HCT116 (cell line): Measurements from ENCODE around the gene PRMT7. TPM values are rescaled to one million over a fixed set of nuclear protein-coding genes. Genes with fewer than 3 reads are reported as not detected.

Experiments
- ATAC-seq: fragments of 200-7000 bp; cut with Tn5 transposase; 2 replicates; pipeline ENCODE4 v1.9.1; 2020; ENCODE audit warnings: mild to moderate bottlenecking, moderate library complexity
- BruUV-seq: library from RNA; stranded (reverse); fragments of 400-500 nt; replicated peaks from 2 replicates; lab custom pipeline; 2021; lab: Mats Ljungman, UMichigan
- CTCF ChIA-PET: fragments of 300-600 bp; sonication (Branson Sonifier 250); formaldehyde crosslinking; loops from one replicate; lab custom pipeline; 2021; ENCODE audit warnings: antibody characterized with exemption; lab: Charles Lee
- POLR2A ChIA-PET: fragments of 300-600, 350-600 bp; sonication (Branson Sonifier 250); formaldehyde crosslinking; loops from one replicate; lab custom pipeline; 2021; ENCODE audit warnings: antibody characterized with exemption; lab: Charles Lee
- RAD21 ChIA-PET, 2 experiments: fragments of 300-600 bp; sonication (Branson Sonifier 250); formaldehyde crosslinking; loops; one replicate each; lab custom pipeline; 2023; ENCODE audit warnings: low total read pairs in 2 of 2; ENCODE audit not compliant: uncharacterized antibody in 2 of 2, unreplicated experiment in 2 of 2, low non-redundant PET in 1 of 2; lab: Charles Lee
- DNase-seq: peaks from one replicate; pipeline ENCODE4 v3.0.0-alpha.2; 2010; ENCODE audit warnings: low read depth, low spot score
- H2AFZ ChIP-seq: fragments of 200-600 bp; shearing (Covaris generic), sonication (generic); 2 replicates; pipeline ENCODE4 v1.6.1; 2017; ENCODE audit warnings: low read depth, mixed run types, mixed read lengths, antibody characterized with exemption, low read length; ENCODE audit not compliant: poor library complexity, severe bottlenecking
- H3K27ac ChIP-seq: 2 replicates; pipeline ENCODE4 v1.5.1; 2012; ENCODE audit warnings: low read depth, low read length
- H3K27me3 ChIP-seq: fragments of 200-600 bp; sonication (generic); 2 replicates; pipeline ENCODE4 v1.6.1; 2016; ENCODE audit warnings: mixed run types, low read length, mixed read lengths; ENCODE audit not compliant: insufficient read depth
- H3K36me3 ChIP-seq, 2 experiments: fragments of 200-500 bp in 1 of 2; fragments of 200-600 bp in 1 of 2; sonication (Bioruptor generic) in 1 of 2; sonication (generic) in 1 of 2; 2 replicates each; pipeline versions ENCODE4 v1.5.1 to v1.6.1; 2014 to 2016; ENCODE audit warnings: low read length in 2 of 2, inconsistent platforms in 1 of 2, mixed read lengths in 1 of 2, mixed run types in 1 of 2; ENCODE audit not compliant: insufficient read depth in 2 of 2, control insufficient read depth in 1 of 2
- H3K4me1 ChIP-seq, 2 experiments: fragments of 200-600 bp in 1 of 2; sonication (generic) in 1 of 2; 2 replicates each; pipeline versions ENCODE4 v1.5.1 to v1.6.1; 2012 to 2017; ENCODE audit warnings: low read length in 2 of 2, inconsistent platforms in 1 of 2, mild to moderate bottlenecking in 1 of 2, mixed read lengths in 1 of 2, mixed run types in 1 of 2, moderate library complexity in 1 of 2; ENCODE audit not compliant: insufficient read depth in 2 of 2, control insufficient read depth in 1 of 2
- H3K4me2 ChIP-seq: fragments of 200-600 bp; sonication (generic); 2 replicates; pipeline ENCODE4 v1.6.1; 2017; ENCODE audit warnings: mixed run types, low read length, mixed read lengths
- H3K4me3 ChIP-seq, 2 experiments: fragments of 200-600 bp in 1 of 2; sonication (generic) in 1 of 2; replicated peaks in 1 of 2; 2 replicates each; pipeline ENCODE4 v1.5.1; 2011 to 2016; ENCODE audit warnings: low read length in 2 of 2, control low read depth in 1 of 2, low read depth in 1 of 2, mild to moderate bottlenecking in 1 of 2, mixed read lengths in 1 of 2, mixed run types in 1 of 2
- H3K79me2 ChIP-seq: fragments of 200-600 bp; sonication (generic); 2 replicates; pipeline ENCODE4 v1.6.1; 2017; ENCODE audit warnings: mild to moderate bottlenecking, mixed run types, low read length, moderate library complexity, mixed read lengths; ENCODE audit not compliant: insufficient read depth
- H3K9ac ChIP-seq: fragments of 200-600 bp; sonication (generic); 2 replicates; pipeline ENCODE4 v1.6.1; 2016; ENCODE audit warnings: low read length, mixed read lengths
- H3K9me2 ChIP-seq: fragments of 200-600 bp; sonication (generic), shearing (Covaris generic); 2 replicates; pipeline ENCODE4 v1.6.1; 2017; ENCODE audit warnings: mixed run types, mild to moderate bottlenecking, moderate library complexity; ENCODE audit not compliant: insufficient read depth
- H3K9me3 ChIP-seq, 2 experiments: fragments of 200-500 bp in 1 of 2; fragments of 200-600 bp in 1 of 2; sonication (Bioruptor generic) in 1 of 2; sonication (generic) in 1 of 2; 2 replicates each; pipeline ENCODE4 v1.6.1; 2014 to 2017; ENCODE audit warnings: low read length in 2 of 2, mixed read lengths in 2 of 2, inconsistent platforms in 1 of 2, low read depth in 1 of 2, mild to moderate bottlenecking in 1 of 2, mixed run types in 1 of 2, moderate library complexity in 1 of 2; ENCODE audit not compliant: control insufficient read depth in 1 of 2, insufficient read depth in 1 of 2
- H4K20me1 ChIP-seq: fragments of 200-600 bp; sonication (generic), shearing (Covaris generic); 2 replicates; pipeline ENCODE4 v1.6.1; 2017; ENCODE audit warnings: mixed run types, mild to moderate bottlenecking, moderate library complexity; ENCODE audit not compliant: insufficient read depth
- ATF3 ChIP-seq: IDR thresholded peaks from 2 replicates; pipeline ENCODE4 v1.6.1; 2012
- CBX3 ChIP-seq: IDR thresholded peaks from 2 replicates; pipeline ENCODE4 v1.6.1; 2012; ENCODE audit warnings: low read depth
- CEBPB ChIP-seq: IDR thresholded peaks from 2 replicates; pipeline ENCODE4 v1.6.1; 2012; ENCODE audit warnings: low read depth
- CTCF ChIP-seq, 3 experiments: fragments of 200-600 bp in 1 of 3; sonication (generic) in 1 of 3; IDR thresholded peaks in 2 of 3; conservative IDR thresholded peaks in 1 of 3; 2 replicates each; pipeline ENCODE4 v1.5.1; 2012 to 2017; ENCODE audit warnings: low read depth in 2 of 3, low read length in 2 of 3, antibody characterized with exemption in 1 of 3, borderline replicate concordance in 1 of 3, control low read depth in 1 of 3, mild to moderate bottlenecking in 1 of 3, mixed read lengths in 1 of 3, mixed run types in 1 of 3, moderate library complexity in 1 of 3; ENCODE audit not compliant: insufficient read depth in 1 of 3
- EGR1 ChIP-seq: IDR thresholded peaks from 2 replicates; pipeline ENCODE4 v1.6.1; 2012; ENCODE audit warnings: low read depth
- EZH2 ChIP-seq: fragments of 200-600 bp; sonication (generic); IDR thresholded peaks from 2 replicates; pipeline ENCODE4 v1.6.1; 2017; ENCODE audit warnings: antibody characterized with exemption, mixed run types
- EZH2phosphoT487 ChIP-seq: fragments of 200-600 bp; IDR thresholded peaks from 2 replicates; pipeline ENCODE4 v1.6.1; 2018; ENCODE audit warnings: antibody characterized with exemption, borderline replicate concordance
- FOSL1 ChIP-seq: IDR thresholded peaks from 2 replicates; pipeline ENCODE4 v1.6.1; 2012; ENCODE audit warnings: low read depth
- JUND ChIP-seq: IDR thresholded peaks from 2 replicates; pipeline ENCODE4 v1.6.1; 2012
- POLR2A ChIP-seq: IDR thresholded peaks from 2 replicates; pipeline ENCODE4 v1.7.0; 2011; ENCODE audit warnings: borderline replicate concordance; ENCODE audit not compliant: insufficient read depth, insufficient read length; ENCODE audit errors: extremely low read depth
- SP1 ChIP-seq: IDR thresholded peaks from 2 replicates; pipeline ENCODE4 v1.6.1; 2012; ENCODE audit warnings: low read depth
- SRF ChIP-seq: IDR thresholded peaks from 2 replicates; pipeline ENCODE4 v1.6.1; 2012; ENCODE audit warnings: low read depth
- ZBTB33 ChIP-seq: IDR thresholded peaks from 2 replicates; pipeline ENCODE4 v1.6.1; 2011; ENCODE audit warnings: mild to moderate bottlenecking, low read length, moderate library complexity; ENCODE audit not compliant: insufficient replicate concordance; ENCODE audit errors: extremely low read depth
- ZFX ChIP-seq: fragments of 450-650 bp; IDR thresholded peaks from 2 replicates; pipeline ENCODE4 v1.6.1; 2017
- ZNF274 ChIP-seq: fragments of 200-500 bp; sonication (Bioruptor generic); IDR thresholded peaks from 2 replicates; pipeline ENCODE4 v1.6.1; 2014; ENCODE audit warnings: mild to moderate bottlenecking, low read depth, low read length, inconsistent platforms
- intact Hi-C: fragments of 100-400 bp; cut with micrococcal nuclease; formaldehyde crosslinking; loops from 2 replicates; pipeline ENCODE4 v1.10.0; 2022
- total RNA-seq: library from RNA; stranded (reverse); gene quantifications from one replicate; pipeline ENCODE4 v1.2.1, GENCODE V29; 2021; ENCODE audit not compliant: unreplicated experiment

PRMT7 gene
- total RNA-seq, 1 experiment from 2014 or later: 34.4 TPM

- TF ChIP-seq ATF3 (no peak), POLR2A (peak; percentile 89), CTCF (IDR thresholded peaks at IDR 0.05 in 2 of 3, conservative IDR thresholded peaks at IDR 0.05 in 1 of 3; ENCODE audit: borderline replicate concordance in 1 of 3, insufficient read depth in 1 of 3, low read depth in 2 of 3, low read length in 2 of 3) (no peak), EZH2 (no peak), SP1 (peak; percentile 56), EGR1 (0 out of 2 replicates have a peak, but pooled peaks have one; percentile 11), JUND (no peak), FOSL1 (no peak)
These were observed at the start of gene PRMT7, which contains the start of gene SLC7A6OS (continued) for GRCh38 chr16:68310774-68311511.

- H3K79me2 ChIP-seq: peaks cover 41% of the 10 kb centered on the region
- peaks cover 7% of the 10 kb centered on the region; the same call in 1 of the 2 replicates for H4K20me1 ChIP-seq
- POLR2A ChIA-PET: interaction anchor here (0.6 to 1.6 kb wide), 9 partner anchors 9 to 1638 kb away, joined by 3 to 6 read pairs (median 3); partner anchors contain the start of genes PLA2G15, PRMT7 and SLC7A6OS
- peaks cover 25 to 33% of the 10 kb centered on the region in 2 experiments for H3K4me1 ChIP-seq
- CTCF ChIA-PET: interaction anchor here (0.6 to 5.2 kb wide), 19 partner anchors 9 to 603 kb away, joined by 3 to 54 read pairs (median 4); partner anchors contain the start of genes ACD, ESRP2, PLA2G15 and PRMT7
- H2AFZ ChIP-seq: peak overlapping the region; percentile 32
- ATAC-seq: no peak
- BruUV-seq: no TSS peak
- H3K9ac ChIP-seq: peak overlapping the region; percentile 88
- no peaks in the 10 kb centered on the region for H3K27me3 ChIP-seq
- RAD21 ChIA-PET: interaction anchor here (0.6 to 1.5 kb wide), 3 partner anchors 47 to 552 kb away, joined by 3 to 4 read pairs (median 3); partner anchors contain the start of genes PRMT7 (in 1 of the 2) and SLC7A6OS (in 1 of the 2)
- no peaks in the 10 kb centered on the region for H3K9me3 ChIP-seq
- DNase-seq: no peak
- H3K36me3 ChIP-seq: no peaks in the 10 kb centered on the region; a peak in 1 of 4 replicates
- H3K9me2 ChIP-seq: no peaks in the 10 kb centered on the region
- peak overlapping the region; percentile 91 for H3K27ac ChIP-seq
- peak overlapping the region; percentile 73 to 85 for H3K4me3 ChIP-seq
- intact Hi-C loops: no loop called here
- peak overlapping the region; percentile 89 for H3K4me2 ChIP-seq
- no peak for TF ChIP-seq JUND
- TF ChIP-seq CEBPB: no peak
- TF ChIP-seq CBX3: no peak
- no peak for TF ChIP-seq SP1
- no peak for TF ChIP-seq ZFX
- TF ChIP-seq EZH2phosphoT487: no peak
- TF ChIP-seq ATF3: no peak
- no peak for TF ChIP-seq CTCF (IDR thresholded peaks at IDR 0.05 in 2 of 3, conservative IDR thresholded peaks at IDR 0.05 in 1 of 3; ENCODE audit: borderline replicate concordance in 1 of 3, insufficient read depth in 1 of 3, low read depth in 2 of 3, low read length in 2 of 3)
- TF ChIP-seq ZNF274: no peak
- no peak for TF ChIP-seq FOSL1
- no peak for TF ChIP-seq SRF
- TF ChIP-seq ZBTB33: no peak
These were observed 47.2 kb upstream of the PRMT7 start for GRCh38 chr16:68263559-68264127.
